ENCODE measurements around the gene ALOX12B. TPM values are rescaled to one million over a fixed set of nuclear protein-coding genes. Genes with fewer than 3 reads are reported as not detected.

The ALOX12B gene
- total RNA-seq: 1.1 TPM

DNA sequence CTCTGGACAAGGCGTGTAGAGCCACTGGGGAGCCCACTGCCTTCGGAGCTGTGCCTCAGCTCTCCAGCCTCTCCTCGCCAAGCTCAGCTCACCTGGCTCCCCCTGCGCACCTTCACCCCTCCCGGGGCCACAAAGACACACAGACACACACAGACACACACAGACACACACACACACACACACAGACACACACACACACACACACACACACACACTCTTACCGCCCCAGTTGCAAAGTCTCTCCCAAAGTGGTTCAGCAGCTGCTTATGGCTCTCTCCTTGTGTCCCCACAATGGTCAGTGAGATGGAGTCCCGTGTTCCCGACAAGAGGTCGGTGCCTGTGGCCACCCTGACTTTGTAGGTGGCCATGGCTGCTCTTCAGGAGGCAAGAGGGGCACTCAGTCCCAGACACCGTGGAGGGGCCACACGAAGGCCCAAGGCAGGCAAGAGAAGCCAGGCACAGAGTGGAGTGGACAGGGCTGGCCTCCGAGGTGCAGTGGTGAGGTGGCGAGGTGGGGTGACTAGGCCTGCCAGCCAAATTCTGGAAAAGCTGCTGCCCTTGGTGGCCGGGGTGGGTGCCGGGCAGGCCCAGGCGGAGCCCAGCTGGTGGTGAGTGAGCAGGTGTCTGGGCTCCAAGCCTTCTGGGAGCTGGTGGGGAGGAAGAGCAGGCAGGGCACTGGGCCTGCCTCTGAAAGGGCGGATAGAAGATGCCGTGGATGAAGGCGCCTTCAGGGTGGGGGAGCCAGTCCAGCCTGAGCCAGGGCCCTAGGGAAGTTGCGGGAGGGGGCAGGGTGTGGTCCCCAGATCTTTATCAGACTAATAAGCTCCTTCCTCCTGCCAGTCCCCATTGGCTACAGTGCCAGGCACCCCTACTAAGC is at the start of gene ALOX12B:
TSS of gene ALOX12B (minus strand) at position 642 of the 877 bp plus-strand sequence. CDS start at position 368, 274 bp downstream.
- DNase-seq (ENCODE audit: low read depth in 2 of 3, low spot score in 2 of 3): no peak

DNA sequence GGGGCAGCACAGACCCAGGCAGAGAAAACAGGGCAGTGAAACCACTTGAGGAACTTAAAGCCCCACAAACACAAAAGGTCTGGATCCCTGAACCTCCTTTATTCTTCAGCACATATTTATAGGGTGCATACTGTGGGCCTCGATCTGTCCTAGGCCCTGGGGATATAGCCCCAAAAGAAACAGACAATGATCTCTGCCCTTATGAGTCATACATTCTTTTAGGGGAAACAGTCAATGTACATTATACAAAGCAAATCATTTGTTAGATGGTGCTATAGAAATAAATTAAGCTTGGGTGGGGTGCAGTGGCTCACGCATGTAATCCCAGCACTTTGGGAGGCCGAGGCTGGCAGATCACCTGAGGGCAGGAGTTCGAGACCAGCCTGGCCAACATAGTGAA is 46.4 kb upstream of the ALOX12B start:
- no peak for DNase-seq (ENCODE audit: low read depth in 2 of 3, low spot score in 2 of 3)

DNA sequence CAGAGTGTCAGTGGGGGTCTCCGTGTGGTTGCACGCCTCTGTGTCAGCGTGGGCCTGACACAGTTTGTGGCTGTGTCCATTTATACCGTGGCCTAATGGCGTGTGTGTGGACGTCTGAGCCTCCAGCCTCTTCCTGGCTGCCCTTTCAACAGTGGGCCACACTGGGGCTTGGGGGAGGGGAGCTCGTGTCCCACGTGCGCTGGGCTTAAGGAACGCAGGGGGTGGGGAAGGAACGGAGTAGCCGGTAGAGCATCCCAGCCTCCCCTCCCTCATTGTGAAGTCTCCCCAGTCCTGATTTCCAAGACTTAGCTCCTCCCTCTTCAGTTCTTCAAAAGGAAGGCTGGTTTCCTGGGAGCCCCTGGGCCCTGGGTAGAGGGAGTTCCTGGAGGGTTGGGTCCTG is 45.9 kb upstream of the ALOX12B start:
- no peak for DNase-seq (ENCODE audit: low read depth in 2 of 3, low spot score in 2 of 3)

DNA sequence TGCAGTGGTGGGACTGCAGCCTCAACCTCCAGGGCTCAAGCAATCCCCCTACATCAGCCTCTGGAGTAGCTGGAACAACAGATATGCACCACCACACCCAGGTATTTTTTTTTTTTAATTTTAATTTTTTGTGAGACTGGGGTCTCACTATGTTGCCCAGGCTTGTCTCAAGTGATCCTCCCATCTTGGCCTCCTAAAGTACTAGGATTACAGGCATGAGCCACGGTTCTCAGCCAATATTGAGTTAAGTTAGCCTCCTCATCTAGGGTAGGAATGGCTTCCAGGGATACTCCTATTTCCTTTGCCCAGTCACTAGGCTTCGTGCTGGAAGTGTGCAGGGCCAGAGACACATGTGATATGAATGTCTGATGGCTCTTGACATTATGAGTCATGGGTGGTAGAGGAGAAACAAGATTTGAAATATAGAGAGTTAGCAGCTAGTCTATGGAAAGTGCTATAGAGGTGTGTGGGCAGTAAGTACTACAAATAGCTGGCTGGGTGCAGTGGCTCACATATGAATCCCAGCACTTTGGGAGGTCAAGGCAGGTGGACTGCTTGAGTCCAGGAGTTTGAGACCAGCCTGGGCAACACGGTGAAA is 44.4 kb upstream of the ALOX12B start:
- no peak for DNase-seq (ENCODE audit: low read depth in 2 of 3, low spot score in 2 of 3)

DNA sequence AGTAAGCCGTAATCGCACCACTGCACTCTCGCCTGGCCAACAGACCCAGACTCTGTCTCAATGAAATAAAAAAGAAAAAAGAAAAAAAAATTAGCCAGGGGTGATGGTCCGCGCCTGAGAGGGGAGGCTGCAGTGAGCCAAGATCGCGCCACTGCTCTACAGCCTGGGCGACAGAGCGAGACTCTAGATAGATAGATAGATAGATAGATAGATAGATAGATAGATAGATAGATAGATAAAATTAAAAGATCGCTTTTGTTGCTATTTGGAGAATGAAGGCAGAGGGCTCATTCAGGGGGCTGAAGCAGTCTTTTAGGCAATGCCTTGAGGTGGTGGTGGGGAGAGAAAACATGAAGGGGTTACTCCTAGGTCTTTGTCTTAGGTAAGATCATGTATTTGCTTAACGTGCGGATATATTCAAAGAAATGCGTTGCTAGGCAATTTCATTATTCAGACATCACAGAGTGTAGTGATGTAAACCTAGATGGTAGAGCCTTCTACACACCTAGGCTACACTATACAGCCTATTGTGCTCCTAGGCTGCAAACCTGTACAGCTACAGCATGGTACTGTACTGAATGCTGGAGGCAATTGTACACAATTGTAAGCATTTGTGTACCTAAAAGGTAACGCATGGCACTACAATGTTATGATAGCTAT is 40.7 kb upstream of the ALOX12B start:
- DNase-seq (ENCODE audit: low read depth in 2 of 3, low spot score in 2 of 3): no peak

DNA sequence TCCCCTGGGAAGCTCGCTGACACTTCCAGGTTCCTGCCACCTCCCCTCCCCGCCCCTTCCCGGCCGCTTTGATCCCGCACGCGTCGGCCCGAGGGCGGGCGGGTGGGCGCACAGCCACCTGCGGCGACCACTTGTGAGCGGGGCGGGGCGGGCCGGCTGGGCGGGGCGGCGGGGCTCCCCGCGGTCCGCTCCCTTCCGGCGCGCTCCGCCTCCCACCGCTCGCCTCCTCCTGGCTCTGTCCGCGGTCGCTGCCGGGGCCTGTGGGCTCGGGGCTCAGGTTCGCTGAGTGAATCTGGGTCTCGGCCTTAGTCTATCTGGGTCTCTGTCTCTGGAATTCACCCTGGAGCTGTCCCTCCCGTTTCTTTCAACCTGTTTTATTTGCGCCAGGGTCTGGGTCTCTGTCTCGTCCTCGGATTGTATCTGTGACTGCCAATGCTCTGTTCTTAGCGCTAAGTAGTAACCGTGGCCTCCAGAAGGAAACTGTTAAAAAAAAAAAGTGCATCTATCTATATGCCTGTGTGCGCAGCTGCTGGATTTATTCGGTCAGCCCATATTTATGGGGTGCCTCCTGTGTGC is 39.1 kb upstream of the ALOX12B start:
- no peak for DNase-seq (ENCODE audit: low read depth in 2 of 3, low spot score in 2 of 3)

DNA sequence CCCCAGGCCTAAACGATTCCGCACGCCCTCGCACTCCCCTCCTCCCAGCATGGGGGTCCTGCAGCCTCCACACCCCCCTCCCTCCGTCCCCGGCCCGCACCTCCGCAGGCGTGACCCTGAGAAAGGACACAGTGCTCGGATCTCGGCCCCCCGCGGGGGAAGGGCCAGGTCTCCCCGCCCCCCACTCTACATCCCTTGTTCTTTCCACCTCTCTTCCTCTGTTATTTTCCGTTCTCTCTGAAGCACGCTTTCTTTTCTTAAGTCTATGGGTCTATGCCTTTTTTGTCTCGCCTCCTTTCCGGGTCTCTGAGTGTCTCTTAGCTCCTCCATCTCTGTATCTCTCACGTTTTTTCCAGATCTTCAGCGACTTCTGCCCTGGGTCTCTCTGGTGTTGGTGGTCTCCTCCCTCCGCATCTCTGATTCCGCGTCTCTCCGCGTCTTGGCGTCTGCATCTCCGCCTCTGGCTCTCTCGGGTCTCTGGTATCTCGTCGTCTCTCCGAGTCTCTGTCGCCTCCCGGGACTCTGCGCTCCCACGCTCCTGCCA is 38.5 kb upstream of the ALOX12B start:
- no peak for DNase-seq (ENCODE audit: low read depth in 2 of 3, low spot score in 2 of 3)

DNA sequence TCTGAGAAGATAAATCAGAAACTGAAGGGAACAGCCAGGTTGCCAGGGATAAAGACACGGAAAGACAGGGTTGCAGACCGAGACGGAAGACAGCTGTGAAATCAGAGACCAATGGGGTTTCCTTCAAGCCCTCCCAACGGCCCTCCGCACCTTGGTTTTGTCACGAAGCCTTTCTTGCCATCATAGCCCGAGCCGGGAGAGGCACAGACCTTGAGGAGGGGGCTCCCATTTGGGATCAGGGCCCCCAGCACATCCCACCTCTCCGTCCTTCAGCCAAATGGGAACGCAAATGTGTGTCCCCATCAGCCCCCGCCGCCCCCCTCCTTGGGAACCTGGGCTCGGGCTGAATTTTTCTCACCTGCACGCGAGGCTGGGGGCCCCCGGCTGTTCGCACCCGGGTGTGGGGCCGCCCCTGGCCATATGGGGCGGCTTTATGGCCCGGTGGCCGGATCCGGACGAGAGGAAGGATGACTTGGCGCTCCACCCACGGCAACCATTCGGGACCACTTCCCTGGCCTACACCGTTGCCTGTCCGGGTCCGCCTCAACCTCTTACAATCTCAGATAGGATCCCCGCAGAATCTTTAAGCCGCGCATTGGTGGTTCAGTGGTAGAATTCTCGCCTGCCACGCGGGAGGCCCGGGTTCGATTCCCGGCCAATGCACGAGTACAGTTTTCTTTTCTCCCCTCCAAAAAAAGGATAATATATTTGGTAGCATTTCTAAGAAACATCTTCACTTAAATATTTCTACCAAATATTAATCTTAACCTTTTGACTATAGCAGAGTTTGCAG is 37.8 kb upstream of the ALOX12B start:
- peak; percentile 74 to 89 (median 81) for DNase-seq (ENCODE audit: low read depth in 2 of 3, low spot score in 2 of 3)

DNA sequence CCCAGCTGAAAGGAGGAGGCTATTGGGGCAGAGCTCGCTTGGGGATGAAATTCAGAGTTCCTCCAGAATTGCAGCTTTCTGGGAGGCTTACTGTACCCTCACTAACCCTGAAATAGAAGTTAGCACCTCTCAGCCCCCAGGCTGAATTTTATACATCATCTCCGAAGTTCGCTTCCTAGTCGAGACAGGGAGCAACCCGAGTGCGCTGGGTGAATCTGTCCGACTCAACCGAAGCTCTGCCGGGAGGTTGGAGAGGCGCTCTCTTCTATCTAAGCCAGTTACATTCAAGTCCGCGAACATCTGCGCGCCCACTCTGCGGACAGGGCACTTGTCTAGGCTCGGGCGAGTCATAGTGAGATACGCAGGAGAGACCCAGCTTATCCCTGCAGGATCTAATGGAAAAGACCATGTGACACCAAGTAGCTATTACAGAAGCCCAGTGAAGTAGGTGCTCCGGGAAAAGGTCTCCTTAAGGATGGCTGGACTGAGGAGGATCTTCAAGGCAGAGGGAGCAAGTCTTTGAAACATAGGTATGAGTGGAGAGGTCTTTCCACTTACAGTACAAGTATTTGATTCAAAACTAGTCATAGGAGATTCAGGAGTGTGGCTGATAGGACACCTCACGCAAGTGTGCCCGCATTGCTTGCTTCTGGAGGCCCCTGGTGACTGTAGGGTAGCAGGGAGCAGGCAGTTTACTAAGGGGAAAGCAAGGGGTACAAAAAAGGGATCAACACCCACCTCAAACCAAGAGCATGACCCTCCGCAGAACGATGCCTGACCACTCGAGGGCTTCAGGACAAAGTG is 37.0 kb upstream of the ALOX12B start:
- DNase-seq (ENCODE audit: low read depth in 2 of 3, low spot score in 2 of 3): no peak

DNA sequence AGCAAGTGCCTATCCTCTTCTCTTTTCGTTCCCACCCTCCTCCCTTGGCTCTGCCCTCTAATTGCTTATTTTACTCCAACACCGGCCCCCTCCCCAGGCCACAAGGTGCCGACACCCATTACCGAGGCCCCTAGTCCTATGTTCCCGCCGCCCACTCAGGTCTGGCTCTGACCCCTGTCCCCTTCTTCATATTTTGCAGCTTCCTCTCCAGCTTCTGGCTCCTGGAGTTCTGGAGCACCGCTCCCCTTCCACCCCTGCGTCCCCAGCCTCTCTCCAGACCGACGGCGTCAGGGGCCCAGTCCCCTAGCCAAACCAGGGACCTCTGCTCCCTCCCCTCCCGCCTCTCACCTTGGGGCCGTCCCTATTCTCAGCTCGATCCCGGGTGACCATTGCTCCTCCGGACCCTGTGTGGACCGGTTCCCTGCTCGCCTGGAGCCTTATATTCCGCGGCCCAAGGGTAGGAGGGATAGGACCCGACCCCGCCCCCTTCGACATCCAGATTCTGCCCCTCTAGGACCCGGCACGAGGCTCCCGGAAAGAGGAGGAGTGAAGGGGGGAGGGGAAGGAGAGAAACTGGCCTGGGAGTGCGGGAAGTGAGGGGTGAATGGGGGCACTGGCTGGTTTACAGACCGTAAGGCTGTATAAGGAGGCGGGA is 36.3 kb upstream of the ALOX12B start, which contains the start of gene HES7:
TSS of gene HES7 (minus strand) at position 412 of the 655 bp plus-strand sequence. CDS start at position 390, 22 bp downstream.
- DNase-seq (ENCODE audit: low read depth in 2 of 3, low spot score in 2 of 3): no peak

DNA sequence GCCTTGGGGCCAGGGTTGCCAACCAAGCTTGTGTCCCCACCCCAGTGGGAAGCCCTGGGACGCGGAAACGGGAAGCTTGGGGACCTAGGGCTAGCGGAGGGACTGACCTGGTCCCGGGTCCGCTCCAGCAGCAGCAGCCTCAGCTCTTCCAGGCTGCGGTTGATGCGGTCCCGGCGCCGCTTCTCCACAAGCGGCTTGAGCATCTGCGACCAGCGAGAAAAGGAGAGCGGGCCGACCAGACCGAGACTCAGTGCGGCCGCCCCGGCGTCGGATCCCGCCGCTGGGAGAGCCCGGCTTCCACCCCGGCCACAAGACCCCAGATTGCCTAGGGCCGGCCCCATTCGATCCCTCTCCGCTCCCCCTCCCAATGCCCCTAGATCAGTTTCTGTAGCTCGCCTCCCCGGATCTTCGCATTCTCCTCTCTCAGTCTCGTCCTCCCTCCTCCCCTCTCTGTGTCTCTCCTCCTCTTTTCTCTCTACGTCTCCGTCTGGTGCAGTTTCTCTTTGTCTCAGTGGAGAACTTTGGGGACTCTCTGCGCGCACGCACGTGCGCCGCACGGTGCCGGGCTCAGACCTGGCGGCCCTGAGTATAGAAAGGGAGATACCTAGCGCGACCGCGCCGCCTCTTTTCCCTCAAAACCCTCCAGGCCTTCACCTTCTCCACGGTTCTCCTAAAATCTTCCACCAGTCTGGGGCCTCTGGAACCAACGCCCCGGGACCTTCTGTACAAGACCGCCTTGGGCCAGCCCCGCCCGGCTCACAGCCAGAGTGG is 35.6 kb upstream of the ALOX12B start:
- DNase-seq (ENCODE audit: low read depth in 2 of 3, low spot score in 2 of 3): no peak

DNA sequence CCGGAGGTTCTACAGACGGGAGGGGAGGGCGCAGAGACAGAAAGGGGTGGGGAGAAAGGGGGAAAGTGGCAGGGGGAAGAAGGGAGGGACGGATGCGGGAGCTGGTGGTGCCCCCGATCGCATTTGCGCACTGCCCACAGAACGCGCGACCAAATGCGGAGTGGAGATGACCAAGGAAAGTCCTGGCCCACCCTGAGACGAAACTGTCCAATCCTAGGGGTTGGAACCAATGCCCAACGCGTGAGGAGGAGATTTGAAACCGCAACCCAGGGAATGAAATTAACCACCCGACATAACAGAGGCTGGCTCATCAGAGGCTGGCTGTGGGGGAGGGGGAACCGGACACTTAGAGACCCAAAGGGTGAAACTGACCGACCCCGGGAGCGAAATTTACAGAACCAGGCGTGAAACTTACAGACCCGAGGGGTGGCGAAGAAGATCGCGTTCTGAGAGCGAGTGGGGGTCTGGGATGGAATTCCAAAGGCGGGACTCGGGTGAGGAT is 35.0 kb upstream of the ALOX12B start:
- DNase-seq (ENCODE audit: low read depth in 2 of 3, low spot score in 2 of 3): no peak

DNA sequence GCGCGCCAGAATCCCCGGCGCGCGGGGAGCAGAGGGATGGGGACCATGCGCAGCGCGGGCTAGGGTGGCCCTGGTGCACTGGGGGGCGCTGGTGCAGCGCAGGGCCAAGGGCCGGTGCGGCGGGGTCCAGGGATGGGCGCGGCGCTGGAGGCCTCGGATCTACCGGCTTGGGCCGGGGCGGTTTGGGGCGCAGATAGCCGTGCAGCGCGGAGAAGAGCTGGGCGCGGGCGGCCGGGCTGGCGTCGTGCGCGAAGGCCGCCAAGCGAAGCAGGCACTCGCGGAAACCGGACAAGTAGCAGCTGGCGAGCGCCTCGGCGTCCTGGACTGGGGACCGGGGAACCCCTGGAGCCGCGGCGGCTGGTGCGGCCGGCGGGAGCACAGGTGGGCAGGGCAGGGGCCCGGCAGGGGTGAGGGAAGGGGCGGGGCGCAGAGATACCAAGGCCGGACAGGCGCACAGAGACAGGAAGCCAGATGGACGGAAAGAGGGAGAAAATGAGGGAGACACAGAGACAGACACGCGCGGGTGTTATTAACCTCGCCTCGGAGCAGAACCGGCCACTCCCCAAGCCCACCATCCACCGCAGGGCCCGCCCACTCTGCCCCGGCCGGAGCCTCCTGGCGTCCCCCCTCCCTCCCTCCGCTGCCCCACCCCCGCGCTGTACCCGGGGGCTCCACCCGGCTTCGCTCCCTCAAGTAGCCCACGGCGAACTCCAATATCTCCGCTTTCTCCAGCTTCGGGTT is 34.3 kb upstream of the ALOX12B start:
- DNase-seq (ENCODE audit: low read depth in 2 of 3, low spot score in 2 of 3): peak in 2 of 3 donors; percentile 65 to 77

DNA sequence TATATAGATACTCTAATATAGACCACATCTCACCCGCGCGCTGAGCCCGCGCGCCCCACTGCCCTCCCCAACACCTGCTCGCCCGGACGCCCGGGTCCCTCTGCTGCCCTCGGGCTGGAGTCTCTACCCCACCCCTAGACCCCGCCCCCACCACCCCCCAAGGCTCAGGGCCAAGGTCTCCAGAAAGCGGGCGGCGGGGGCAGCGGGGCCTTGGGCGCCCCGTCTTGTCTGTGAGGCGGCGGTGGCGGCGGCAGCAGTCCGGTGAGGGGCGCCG is 33.8 kb upstream of the ALOX12B start:
- DNase-seq (ENCODE audit: low read depth in 2 of 3, low spot score in 2 of 3): no peak

DNA sequence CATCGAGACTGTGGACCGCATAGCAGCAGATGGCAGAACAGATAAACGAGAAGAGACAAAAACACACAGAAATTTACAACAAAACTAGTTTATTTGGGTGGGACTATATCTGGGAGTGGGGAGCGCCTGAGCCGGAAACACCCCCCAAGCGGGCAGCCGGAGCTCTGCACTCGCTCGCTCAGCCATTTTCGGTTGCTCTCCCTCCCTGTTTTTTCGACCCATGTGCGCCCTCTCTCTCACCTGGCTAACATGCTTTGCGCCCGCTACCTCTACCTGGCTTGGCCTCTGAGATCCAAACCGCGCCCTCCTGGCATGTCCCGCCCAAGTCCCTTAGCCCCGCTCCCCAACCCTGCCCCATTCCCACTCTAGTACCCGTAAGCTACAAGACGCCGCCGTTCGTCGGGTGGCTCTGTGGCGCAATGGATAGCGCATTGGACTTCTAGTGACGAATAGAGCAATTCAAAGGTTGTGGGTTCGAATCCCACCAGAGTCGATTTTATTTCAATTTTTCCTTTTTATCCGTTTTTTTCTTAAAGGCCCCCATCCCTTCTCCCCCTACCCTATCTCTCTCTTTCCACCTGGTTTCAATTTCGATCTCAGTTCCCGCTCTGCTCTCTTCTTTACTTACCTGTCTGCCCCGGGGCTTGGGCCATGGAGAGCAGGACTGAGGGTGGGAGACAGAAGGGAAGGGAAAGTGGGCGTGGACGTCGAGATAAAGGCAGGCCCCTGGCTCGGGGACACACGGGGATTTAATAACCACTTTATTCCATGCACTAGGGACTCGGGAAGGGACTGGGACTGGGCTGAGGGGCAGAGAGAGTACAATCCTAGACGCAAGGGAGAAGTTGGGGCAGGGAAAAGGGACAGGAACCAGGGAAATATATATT is 33.2 kb upstream of the ALOX12B start:
- DNase-seq (ENCODE audit: low read depth in 2 of 3, low spot score in 2 of 3): peak in 1 of 3 donors; percentile 70
